Gastroesophageal sphincter (tissue), 4 donors: ENCODE data around the gene SMARCC1. TPM values are rescaled to one million over a fixed set of nuclear protein-coding genes. Genes with fewer than 3 reads are reported as not detected.
"Not testable (repeated sequence)": the region's sequence is repeated elsewhere in the genome, so short reads cannot be mapped to it uniquely, and the experiment has no call there.

Source experiments
- ATAC-seq: fragments of 150-250 bp; one replicate; pipeline ENCODE4 v1.9.1; 2016; ENCODE audit warnings: mild to moderate bottlenecking, moderate library complexity
- H3K27ac ChIP-seq, 4 donors: fragments of 200-600 bp; sonication (generic) in 3 of 4; 1 replicate in 3 of 4; 2 replicates in 1 of 4; pipeline ENCODE4 v1.5.1; 2016 to 2019
- H3K27me3 ChIP-seq: fragments of 200-600 bp; sonication (generic); one replicate; pipeline ENCODE4 v1.5.1; 2019
- H3K36me3 ChIP-seq, 2 donors: fragments of 200-600 bp; sonication (generic); one replicate each; pipeline ENCODE4 v1.5.1; 2019; ENCODE audit warnings: control low read depth in 1 of 2
- H3K4me1 ChIP-seq, 3 donors: fragments of 200-600 bp; sonication (generic); 1 replicate in 2 of 3; 2 replicates in 1 of 3; pipeline ENCODE4 v1.5.1; 2016 to 2019; ENCODE audit warnings: control low read depth in 2 of 3
- H3K4me3 ChIP-seq, 2 donors: fragments of 200-600 bp; sonication (generic); one replicate each; pipeline ENCODE4 v1.5.1; 2019; ENCODE audit warnings: mild to moderate bottlenecking in 1 of 2, moderate library complexity in 1 of 2
- H3K9me3 ChIP-seq, 3 donors: fragments of 200-600 bp; sonication (generic); one replicate each; pipeline ENCODE4 v1.5.1; 2017 to 2019; ENCODE audit warnings: control low read depth in 2 of 3
- EP300 ChIP-seq: sonication (generic); formaldehyde crosslinking; IDR thresholded peaks from one replicate; pipeline ENCODE4 v1.6.1; 2017; ENCODE audit warnings: antibody characterized with exemption, mild to moderate bottlenecking
- POLR2A ChIP-seq, 2 donors: fragments of 450-650 bp; IDR thresholded peaks; one replicate each; pipeline ENCODE4 v1.6.1; 2017; ENCODE audit warnings: antibody characterized with exemption in 2 of 2, mild to moderate bottlenecking in 2 of 2, moderate library complexity in 1 of 2
- POLR2AphosphoS5 ChIP-seq: sonication (generic); formaldehyde crosslinking; IDR thresholded peaks from one replicate; pipeline ENCODE4 v1.6.1; 2017; ENCODE audit warnings: antibody characterized with exemption
- WGBS, 2 donors: methylation state at CpG; one replicate each; pipeline ENCODE4 v1.1.5; 2018; ENCODE audit warnings: low coverage in 1 of 2; 5-methylcytosine and 5-hydroxymethylcytosine counted together
- total RNA-seq, 4 donors: library from RNA; depleted of rRNA; stranded (reverse); fragments of >200 nt; gene quantifications; one replicate each; pipeline ENCODE4 v1.1.0, GENCODE V29; 2016
- TF ChIP-seq, protein P1 (sequence below), 4 experiments: fragments of 200-600 bp in 2 of 4; fragments of 450-650 bp in 2 of 4; sonication (generic) in 1 of 4; IDR thresholded peaks; one replicate each; pipeline ENCODE4 v1.5.1; 2017 to 2019; ENCODE audit warnings: antibody characterized with exemption in 4 of 4, mild to moderate bottlenecking in 2 of 4, moderate library complexity in 2 of 4

SMARCC1 gene
- 10 to 100 TPM; 38.5 to 68.2 (median 49.1) TPM for total RNA-seq

DNA sequence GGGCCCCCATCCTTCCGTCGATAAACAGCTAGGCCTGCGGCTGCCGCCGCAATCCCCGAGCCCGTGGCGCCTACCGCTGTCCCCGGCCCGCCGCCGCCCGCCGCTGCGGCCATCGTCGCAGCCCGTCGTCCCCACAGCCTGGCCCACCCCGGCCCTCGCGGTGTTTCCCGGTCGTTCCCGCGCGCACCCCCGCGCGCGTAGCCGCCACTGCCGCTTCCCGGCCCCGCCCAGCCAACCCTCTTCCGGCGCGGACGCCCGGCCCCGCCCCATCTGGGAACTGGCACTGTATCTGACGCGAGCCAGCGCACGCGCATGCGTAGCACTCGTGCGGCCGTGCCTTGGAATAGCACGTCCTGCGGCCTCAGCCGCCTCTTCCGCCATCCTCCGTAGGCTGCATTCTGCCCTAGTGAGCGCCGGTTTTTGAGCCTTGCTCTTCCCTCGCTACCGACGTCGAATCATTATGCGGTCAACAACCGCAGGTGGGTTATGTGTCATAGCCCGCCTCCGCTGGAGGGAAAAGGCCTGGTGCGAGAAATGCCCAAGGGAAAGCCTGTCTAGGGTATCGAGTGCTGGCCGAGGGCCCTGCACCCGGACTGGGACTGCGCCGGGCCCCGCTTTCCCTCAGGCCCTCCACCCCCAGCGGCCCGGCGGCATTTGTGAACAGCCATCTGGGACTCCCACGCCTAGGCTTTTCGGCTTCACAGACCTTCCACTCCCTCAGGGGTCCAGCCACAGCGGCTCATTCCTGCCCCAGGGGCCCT is at the start of gene SMARCC1:
TSS of gene SMARCC1 (minus strand) at position 209 of the 761 bp plus-strand sequence. CDS start at position 113, 96 bp downstream.
- Histone ChIP-seq H3K27ac (peak within 1 kb of the TSS; percentile 81 to 99 (median 96)), H3K4me3 (peak within 1 kb of the TSS; percentile 95 to 98), H3K9me3 (no peaks in the 10 kb centered on the region), H3K36me3 (no peaks in the 10 kb centered on the region), H3K27me3 (no peaks in the 10 kb centered on the region), H3K4me1 (peaks cover 0 to 37% (median 17%) of the 10 kb centered on the region in 3 donors)
- peak; percentile 99 for ATAC-seq
- TF ChIP-seq, protein P1, sequence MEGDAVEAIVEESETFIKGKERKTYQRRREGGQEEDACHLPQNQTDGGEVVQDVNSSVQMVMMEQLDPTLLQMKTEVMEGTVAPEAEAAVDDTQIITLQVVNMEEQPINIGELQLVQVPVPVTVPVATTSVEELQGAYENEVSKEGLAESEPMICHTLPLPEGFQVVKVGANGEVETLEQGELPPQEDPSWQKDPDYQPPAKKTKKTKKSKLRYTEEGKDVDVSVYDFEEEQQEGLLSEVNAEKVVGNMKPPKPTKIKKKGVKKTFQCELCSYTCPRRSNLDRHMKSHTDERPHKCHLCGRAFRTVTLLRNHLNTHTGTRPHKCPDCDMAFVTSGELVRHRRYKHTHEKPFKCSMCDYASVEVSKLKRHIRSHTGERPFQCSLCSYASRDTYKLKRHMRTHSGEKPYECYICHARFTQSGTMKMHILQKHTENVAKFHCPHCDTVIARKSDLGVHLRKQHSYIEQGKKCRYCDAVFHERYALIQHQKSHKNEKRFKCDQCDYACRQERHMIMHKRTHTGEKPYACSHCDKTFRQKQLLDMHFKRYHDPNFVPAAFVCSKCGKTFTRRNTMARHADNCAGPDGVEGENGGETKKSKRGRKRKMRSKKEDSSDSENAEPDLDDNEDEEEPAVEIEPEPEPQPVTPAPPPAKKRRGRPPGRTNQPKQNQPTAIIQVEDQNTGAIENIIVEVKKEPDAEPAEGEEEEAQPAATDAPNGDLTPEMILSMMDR (IDR thresholded peaks at IDR 0.05) = peak in 3 of 4 experiments; percentile 23 to 38 (median 36)
- peak; percentile 98 for TF ChIP-seq POLR2AphosphoS5
- peak; percentile 81 to 88 for TF ChIP-seq POLR2A (IDR thresholded peaks at IDR 0.05)
- TF ChIP-seq EP300 = no peak
- WGBS, 2 donors = 0% methylated on average over 1 to 21 of the region's 79 CpGs

DNA sequence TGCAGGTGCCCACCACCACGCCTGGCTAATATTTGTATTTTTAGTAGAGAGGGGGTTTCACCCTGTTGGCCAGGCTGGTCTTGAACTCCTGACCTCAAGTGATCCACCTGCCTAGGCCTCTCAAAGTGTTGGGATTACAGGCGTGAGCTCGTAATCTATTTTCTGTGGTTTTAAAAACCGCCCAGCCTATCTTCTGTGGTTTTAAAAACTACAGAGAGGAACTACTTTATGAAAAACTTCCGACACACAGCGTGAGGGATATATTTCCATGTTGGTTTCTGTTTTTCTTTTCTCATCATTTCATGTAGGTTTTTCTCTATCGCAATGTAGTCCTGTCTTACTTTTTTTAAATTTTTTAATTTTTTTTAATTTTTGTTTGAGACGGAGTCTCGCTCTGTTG is 47.8 kb upstream of the SMARCC1 start:
- not testable (repeated sequence) for H3K27ac ChIP-seq, H3K4me3 ChIP-seq, ATAC-seq, H3K9me3 ChIP-seq, H3K27me3 ChIP-seq
- peaks cover 0 to 24% (median 17%) of the 10 kb centered on the region in 3 donors for H3K4me1 ChIP-seq
- WGBS, 2 donors = 81 to 87% methylated on average over 4 to 8 of the region's 9 CpGs
- peaks cover 0 to 78% of the 10 kb centered on the region in 2 donors for H3K36me3 ChIP-seq

DNA sequence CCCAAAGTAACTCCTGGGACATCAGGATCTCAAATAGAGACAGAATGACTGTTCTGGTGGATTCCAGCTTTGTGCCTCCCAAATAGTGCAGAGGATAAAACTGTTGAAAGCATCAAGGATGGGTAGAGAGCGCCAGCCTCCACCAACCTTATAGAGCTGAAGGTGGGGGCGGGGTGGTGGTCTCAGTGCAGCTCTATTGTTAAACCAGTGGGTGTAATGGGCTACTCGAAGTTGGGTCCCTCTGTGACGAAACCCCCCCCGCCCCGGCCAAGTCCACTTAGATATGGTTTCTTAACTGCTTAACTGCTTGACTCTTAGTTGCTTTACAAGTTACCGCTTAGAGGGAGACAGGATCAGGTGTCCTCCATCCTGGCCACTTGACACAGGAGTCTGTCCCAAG is 43.9 kb upstream of the SMARCC1 start:
- TF ChIP-seq, protein P1 (IDR thresholded peaks at IDR 0.05) = no peak
- TF ChIP-seq POLR2A (IDR thresholded peaks at IDR 0.05) = no peak
- TF ChIP-seq POLR2AphosphoS5 = no peak
- no peak for TF ChIP-seq EP300
- Histone ChIP-seq H3K9me3 (no peaks in the 10 kb centered on the region), H3K4me1 (peaks cover 0 to 30% (median 20%) of the 10 kb centered on the region in 3 donors), H3K27ac (peak overlapping the region; percentile 11 to 90 (median 88)), H3K36me3 (peaks cover 0 to 55% of the 10 kb centered on the region in 2 donors), H3K4me3 (peak overlapping the region; percentile 66 to 94), H3K27me3 (no peaks in the 10 kb centered on the region)
- no peak for ATAC-seq
- WGBS, 2 donors = 20% methylated on average over 2 of the region's 7 CpGs; no CpG with 5 or more reads in 1 of the 2 donors

DNA sequence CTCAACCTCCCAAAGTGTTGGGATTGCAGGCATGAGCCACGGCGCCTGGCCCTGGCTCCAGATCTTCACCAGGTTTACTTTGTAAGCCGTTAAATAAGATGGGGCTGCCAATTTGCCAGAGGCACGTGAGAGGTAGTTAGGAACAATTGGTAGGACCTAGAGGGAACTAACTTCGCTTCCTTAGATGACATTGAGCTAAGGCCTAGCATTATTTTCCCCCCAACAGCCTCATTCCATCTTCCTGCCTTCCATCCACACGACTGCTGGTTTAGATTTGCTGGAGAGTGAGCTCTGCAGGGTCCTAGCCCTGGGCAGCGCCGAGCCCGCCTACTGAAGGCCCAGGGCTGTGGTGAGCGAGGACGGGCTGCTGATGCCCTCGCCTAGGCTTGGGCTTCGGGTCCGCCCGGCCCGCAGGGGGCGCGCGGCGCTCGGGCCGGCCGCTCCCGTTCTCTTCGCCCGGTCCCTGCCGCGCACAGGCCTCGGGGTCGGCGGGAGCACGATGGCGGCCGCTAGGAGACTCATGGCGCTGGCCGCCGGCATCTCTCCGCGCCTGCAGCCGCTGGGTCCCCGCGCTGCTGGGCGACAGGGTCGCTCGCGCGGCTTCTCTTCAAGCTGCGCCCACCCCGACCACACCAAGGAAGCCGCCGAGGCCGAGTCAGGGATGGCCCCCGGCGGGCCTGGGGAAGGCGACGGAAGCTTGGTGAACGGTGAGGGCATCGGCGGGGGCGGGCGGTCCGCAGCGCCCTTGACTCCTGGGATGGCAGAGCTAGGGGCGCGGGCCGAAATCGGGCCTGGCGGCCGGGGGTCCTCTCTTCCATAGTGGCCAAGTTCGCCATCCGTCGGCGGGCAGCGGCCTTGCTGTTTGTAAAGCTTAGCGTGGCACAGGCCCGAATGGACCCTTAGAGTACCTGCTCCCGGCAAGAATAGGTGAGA is 43.1 kb upstream of the SMARCC1 start:
- Histone ChIP-seq H3K4me3 (peak overlapping the region; percentile 66 to 94), H3K36me3 (peaks cover 0 to 55% of the 10 kb centered on the region in 2 donors), H3K27me3 (no peaks in the 10 kb centered on the region), H3K27ac (peak overlapping the region; percentile 11 to 90 (median 88)), H3K4me1 (peaks cover 0 to 30% (median 20%) of the 10 kb centered on the region in 3 donors), H3K9me3 (no peaks in the 10 kb centered on the region)
- TF ChIP-seq POLR2AphosphoS5 = no peak
- no peak for TF ChIP-seq EP300
- TF ChIP-seq, protein P1 (IDR thresholded peaks at IDR 0.05) = peak; percentile 60 to 90 (median 88)
- TF ChIP-seq POLR2A (IDR thresholded peaks at IDR 0.05) = no peak
- WGBS, 2 donors = 21 to 54% methylated on average over 4 of the region's 77 CpGs
- peak; percentile 99 for ATAC-seq

DNA sequence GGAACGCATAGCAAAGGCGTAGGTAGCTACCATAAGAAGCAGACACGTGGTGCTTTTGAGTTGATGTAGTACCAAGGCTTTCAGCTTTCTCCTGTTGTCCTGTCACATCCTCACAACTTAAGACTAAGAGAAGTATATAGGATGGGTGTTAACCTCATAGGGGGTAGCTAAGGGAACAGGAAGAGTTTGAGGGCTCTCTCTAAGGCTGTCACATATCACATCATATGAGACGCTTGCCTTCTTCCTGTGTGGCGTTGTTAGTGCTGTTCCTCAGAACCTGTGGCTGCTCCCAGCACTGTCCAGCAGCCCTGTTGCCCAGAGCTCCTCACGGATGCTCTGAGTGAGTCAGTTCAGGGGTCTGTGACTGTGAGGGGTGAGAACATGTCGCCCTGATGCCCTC is 35.9 kb upstream of the SMARCC1 start:
- no peak for ATAC-seq
- Histone ChIP-seq H3K27ac (no peak overlapping the region), H3K27me3 (no peaks in the 10 kb centered on the region), H3K4me3 (no peak overlapping the region), H3K9me3 (no peaks in the 10 kb centered on the region), H3K4me1 (peaks cover 0 to 6% (median 0%) of the 10 kb centered on the region in 3 donors), H3K36me3 (peaks cover 0 to 94% of the 10 kb centered on the region in 2 donors)
- WGBS, 2 donors = 77% methylated on average over 3 of the region's 7 CpGs; no CpG with 5 or more reads in 1 of the 2 donors
- TF ChIP-seq POLR2AphosphoS5 = no peak
- TF ChIP-seq, protein P1 (IDR thresholded peaks at IDR 0.05) = no peak
- no peak for TF ChIP-seq POLR2A (IDR thresholded peaks at IDR 0.05)
- no peak for TF ChIP-seq EP300
